ENCODE data around the gene NPM3.

NPM3 gene

GRCh38 chr10:101779544-101780186 is 3.6 kb downstream of the NPM3 start:
- no peak overlapping the region for H3K27ac ChIP-seq
- H3K9ac ChIP-seq (ENCODE audit: insufficient read length) = no peak overlapping the region
- H3K4me3 ChIP-seq = no peak overlapping the region
- no peaks in the 10 kb centered on the region for H3K9me3 ChIP-seq (ENCODE audit: low read depth, low read length)
- no peak for DNase-seq (ENCODE audit: low read depth, low spot score)
- no peaks in the 10 kb centered on the region for H3K36me3 ChIP-seq (ENCODE audit: insufficient read depth, low read length)
- no peak for TF ChIP-seq FOXP2 (optimal IDR thresholded peaks at IDR 0.05; ENCODE audit: control extremely low read depth, extremely low read length, insufficient read depth)
- no peak for TF ChIP-seq POLR2AphosphoS5 (IDR thresholded peaks at IDR 0.05; ENCODE audit: borderline replicate concordance, low read depth, low read length)
- TF ChIP-seq EZH2 (IDR thresholded peaks at IDR 0.05) = no peak

- Histone ChIP-seq H3K4me3 (no peak overlapping the region), H3K27ac (no peak overlapping the region), H3K9ac (ENCODE audit: insufficient read length) (no peak overlapping the region), H3K36me3 (ENCODE audit: insufficient read depth, low read length) (no peaks in the 10 kb centered on the region), H3K9me3 (ENCODE audit: low read depth, low read length) (no peaks in the 10 kb centered on the region)
- TF ChIP-seq EZH2 (IDR thresholded peaks at IDR 0.05) (no peak), FOXP2 (optimal IDR thresholded peaks at IDR 0.05; ENCODE audit: control extremely low read depth, extremely low read length, insufficient read depth) (no peak), POLR2AphosphoS5 (IDR thresholded peaks at IDR 0.05; ENCODE audit: borderline replicate concordance, low read depth, low read length) (no peak)
- DNase-seq (ENCODE audit: low read depth, low spot score) = no peak
Observed at GRCh38 chr10:101778781-101779543, 4.3 kb downstream of the NPM3 start.

- H3K9ac ChIP-seq (ENCODE audit: insufficient read length) = no peak overlapping the region
- H3K4me3 ChIP-seq = no peak overlapping the region
Observed at GRCh38 chr10:101778151-101778780, 5.0 kb downstream of the NPM3 start.

GRCh38 chr10:101777619-101778145 is 5.6 kb downstream of the NPM3 start:
- no peaks in the 10 kb centered on the region for H3K9me3 ChIP-seq (ENCODE audit: low read depth, low read length)
- no peak overlapping the region for H3K4me3 ChIP-seq
- no peak overlapping the region for H3K9ac ChIP-seq (ENCODE audit: insufficient read length)
- H3K36me3 ChIP-seq (ENCODE audit: insufficient read depth, low read length) = no peaks in the 10 kb centered on the region
- no peak for DNase-seq (ENCODE audit: low read depth, low spot score)
- no peak for TF ChIP-seq POLR2AphosphoS5 (IDR thresholded peaks at IDR 0.05; ENCODE audit: borderline replicate concordance, low read depth, low read length)
- no peak for TF ChIP-seq FOXP2 (optimal IDR thresholded peaks at IDR 0.05; ENCODE audit: control extremely low read depth, extremely low read length, insufficient read depth)
- no peak for TF ChIP-seq EZH2 (IDR thresholded peaks at IDR 0.05)
- H3K27ac ChIP-seq = no peak overlapping the region

More at GRCh38 chr10:101778151-101778780, 5.0 kb downstream of the NPM3 start:
- no peaks in the 10 kb centered on the region for H3K36me3 ChIP-seq (ENCODE audit: insufficient read depth, low read length)
- no peaks in the 10 kb centered on the region for H3K9me3 ChIP-seq (ENCODE audit: low read depth, low read length)
- no peak for DNase-seq (ENCODE audit: low read depth, low spot score)
- no peak for TF ChIP-seq EZH2 (IDR thresholded peaks at IDR 0.05)
- TF ChIP-seq FOXP2 (optimal IDR thresholded peaks at IDR 0.05; ENCODE audit: control extremely low read depth, extremely low read length, insufficient read depth) = no peak
- TF ChIP-seq POLR2AphosphoS5 (IDR thresholded peaks at IDR 0.05; ENCODE audit: borderline replicate concordance, low read depth, low read length) = no peak
- no peak overlapping the region for H3K27ac ChIP-seq

- no peak for TF ChIP-seq EZH2 (IDR thresholded peaks at IDR 0.05)
- no peak for TF ChIP-seq FOXP2 (optimal IDR thresholded peaks at IDR 0.05; ENCODE audit: control extremely low read depth, extremely low read length, insufficient read depth)
- no peak for TF ChIP-seq POLR2AphosphoS5 (IDR thresholded peaks at IDR 0.05; ENCODE audit: borderline replicate concordance, low read depth, low read length)
- Histone ChIP-seq H3K9ac (ENCODE audit: insufficient read length) (no peak overlapping the region), H3K27ac (no peak overlapping the region), H3K4me3 (no peak overlapping the region), H3K36me3 (ENCODE audit: insufficient read depth, low read length) (no peaks in the 10 kb centered on the region), H3K9me3 (ENCODE audit: low read depth, low read length) (no peaks in the 10 kb centered on the region)
- no peak for DNase-seq (ENCODE audit: low read depth, low spot score)
Observed at GRCh38 chr10:101776161-101776817, 7.0 kb downstream of the NPM3 start.

- no peak within 1 kb of the TSS for H3K4me3 ChIP-seq
- no peak for TF ChIP-seq POLR2AphosphoS5 (IDR thresholded peaks at IDR 0.05; ENCODE audit: borderline replicate concordance, low read depth, low read length)
- no peak for TF ChIP-seq EZH2 (IDR thresholded peaks at IDR 0.05)
- TF ChIP-seq FOXP2 (optimal IDR thresholded peaks at IDR 0.05; ENCODE audit: control extremely low read depth, extremely low read length, insufficient read depth) = no peak
- H3K36me3 ChIP-seq (ENCODE audit: insufficient read depth, low read length) = no peaks in the 10 kb centered on the region
- no peak for DNase-seq (ENCODE audit: low read depth, low spot score)
- no peak within 1 kb of the TSS for H3K27ac ChIP-seq
- H3K9me3 ChIP-seq (ENCODE audit: low read depth, low read length) = no peaks in the 10 kb centered on the region
- H3K9ac ChIP-seq (ENCODE audit: insufficient read length) = no peak within 1 kb of the TSS
Observed at GRCh38 chr10:101775273-101776160, 7.7 kb downstream of the NPM3 start, which contains the start of gene FGF8. Gene FGF8 (minus strand): TSS chr10:101776114. CDS start chr10:101775900, 214 bp downstream.

GRCh38 chr10:101774589-101775272 is 8.5 kb downstream of the NPM3 start:
- TF ChIP-seq EZH2 (IDR thresholded peaks at IDR 0.05) (no peak), FOXP2 (optimal IDR thresholded peaks at IDR 0.05; ENCODE audit: control extremely low read depth, extremely low read length, insufficient read depth) (no peak), POLR2AphosphoS5 (IDR thresholded peaks at IDR 0.05; ENCODE audit: borderline replicate concordance, low read depth, low read length) (no peak)

More at GRCh38 chr10:101774589-101775272, 8.5 kb downstream of the NPM3 start:
- Histone ChIP-seq H3K9ac (ENCODE audit: insufficient read length) (no peak overlapping the region), H3K9me3 (ENCODE audit: low read depth, low read length) (no peaks in the 10 kb centered on the region), H3K36me3 (ENCODE audit: insufficient read depth, low read length) (no peaks in the 10 kb centered on the region), H3K4me3 (no peak overlapping the region), H3K27ac (no peak overlapping the region)
- no peak for DNase-seq (ENCODE audit: low read depth, low spot score)
